HG03103 (cell line): ENCODE data around the gene PICK1.

Experiments
- ATAC-seq: cut with Tn5 transposase; IDR thresholded peaks from one replicate; pipeline ENCODE4 v1.9.1; 2021; ENCODE audit warnings: low read depth; ENCODE audit not compliant: unreplicated experiment

The PICK1 gene

DNA sequence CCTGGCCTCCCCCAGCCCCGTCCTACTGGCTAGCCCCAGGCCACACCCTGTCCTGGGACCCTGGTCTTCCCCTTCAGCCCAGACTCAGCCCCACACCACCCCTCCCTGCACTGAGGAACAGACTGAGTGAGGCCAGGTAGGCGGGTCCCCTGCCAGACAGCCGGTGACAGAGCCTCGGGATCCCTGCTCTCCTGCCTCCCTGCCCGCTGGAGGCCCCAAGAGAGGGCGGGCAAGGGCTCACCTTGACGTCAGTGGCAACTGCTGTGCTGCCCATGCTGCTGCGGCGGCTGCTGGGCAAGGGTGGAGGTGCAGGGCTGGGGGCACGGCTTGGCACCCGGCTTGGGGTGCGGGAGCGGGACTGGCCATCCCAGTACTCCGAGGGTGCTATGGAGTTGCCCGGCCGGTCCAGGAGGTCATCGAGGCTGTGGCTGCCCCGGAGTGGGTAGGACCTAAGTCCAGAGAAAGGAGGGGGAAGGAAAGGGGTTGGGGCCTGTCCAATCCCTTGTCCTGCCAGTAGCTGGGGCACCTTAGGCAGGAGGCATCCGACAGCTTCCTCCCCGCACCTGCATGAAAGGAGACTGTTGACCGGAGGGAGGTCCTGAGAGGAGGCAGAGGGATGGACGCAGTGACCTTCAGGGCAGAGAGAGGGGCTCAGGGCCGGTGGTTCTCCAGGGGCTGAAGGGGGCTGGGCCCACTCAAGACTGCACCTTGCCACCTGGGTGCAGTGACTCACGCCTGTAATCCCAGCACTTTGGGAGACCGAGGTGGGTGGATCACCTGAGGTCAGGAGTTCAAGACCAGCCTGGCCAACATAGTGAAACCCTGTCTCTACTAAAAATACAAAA is 29.0 kb downstream of the PICK1 start:
- ATAC-seq = no peak

DNA sequence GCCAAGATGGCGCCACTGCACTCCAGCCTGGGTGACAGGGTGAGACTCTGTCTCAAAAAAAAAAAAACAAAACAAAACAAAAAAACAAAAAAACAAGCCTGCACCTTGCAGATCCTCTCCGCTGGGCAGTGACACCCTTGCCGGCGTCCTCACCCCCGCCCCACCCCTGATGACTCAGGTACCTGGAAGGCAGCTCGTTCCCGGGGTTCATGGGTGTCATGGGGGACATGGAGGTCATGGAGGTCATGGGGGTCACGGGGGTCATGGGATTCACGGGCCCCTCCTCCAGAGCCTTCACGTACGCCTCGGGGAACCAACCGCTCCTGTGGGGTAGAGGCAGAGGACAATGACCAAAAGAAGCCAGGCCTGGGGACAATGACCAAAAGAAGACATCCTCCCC is 29.7 kb downstream of the PICK1 start:
- ATAC-seq = no peak

DNA sequence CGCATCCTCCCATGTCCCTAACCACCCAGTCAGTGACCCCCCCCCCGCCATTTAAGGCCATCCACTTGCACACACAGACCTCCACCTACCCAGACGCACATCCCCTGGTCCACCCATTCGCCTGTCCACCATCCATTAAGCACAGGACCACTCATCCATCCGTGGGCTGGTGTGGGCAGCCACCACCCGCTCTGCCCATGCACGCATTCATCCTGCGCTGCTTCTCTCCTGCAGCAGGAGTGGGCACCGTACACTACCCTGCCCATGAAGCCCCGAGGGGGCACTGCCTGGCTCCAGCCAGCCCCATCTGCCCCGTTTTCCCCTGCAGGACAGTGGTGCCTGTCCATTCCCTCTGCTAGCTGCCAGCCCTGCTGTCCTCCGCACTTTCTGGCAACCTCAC is 30.7 kb downstream of the PICK1 start:
- no peak for ATAC-seq

DNA sequence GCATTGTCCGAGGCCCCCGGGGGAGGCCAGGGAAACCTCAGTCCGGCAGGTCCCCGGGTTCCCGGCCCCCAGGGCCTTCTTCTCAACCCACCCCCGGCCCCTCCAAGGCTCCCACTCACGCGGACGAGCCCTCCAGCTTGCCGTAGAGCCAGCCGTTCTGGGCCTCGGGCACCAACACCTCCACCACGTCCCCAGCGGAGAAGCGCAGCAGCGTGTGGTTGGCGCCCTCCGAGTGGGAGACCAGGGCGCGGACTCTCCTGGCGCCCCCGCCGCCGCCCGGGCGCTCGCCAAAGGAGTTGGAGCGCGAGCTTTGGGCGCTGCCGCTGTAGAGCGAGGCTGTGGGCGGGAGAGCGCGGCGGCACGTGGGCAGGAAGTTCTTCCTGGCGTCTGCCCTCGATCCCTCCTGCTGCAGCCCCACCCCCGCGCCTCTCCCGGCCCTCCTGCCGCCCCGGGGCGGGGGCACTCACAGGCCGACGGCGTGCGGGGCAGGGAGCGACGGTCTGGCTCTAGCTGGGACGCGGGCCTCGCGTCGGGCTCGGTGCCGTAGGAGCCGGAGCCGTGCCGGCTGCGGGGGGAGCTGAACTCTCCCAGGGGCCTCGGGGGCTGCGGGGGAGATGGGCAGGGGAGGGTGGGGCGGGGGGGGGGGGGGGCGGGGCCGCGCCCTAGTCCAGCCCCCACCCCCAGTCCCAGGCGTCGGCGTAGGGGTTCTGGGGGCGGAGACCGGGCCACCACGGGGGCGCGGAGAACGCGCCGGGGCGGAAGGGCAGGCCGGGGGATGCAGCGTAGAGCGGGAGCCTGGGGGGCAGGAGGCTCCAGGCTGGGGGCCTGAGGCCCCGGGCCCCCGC is 31.6 kb downstream of the PICK1 start:
- no peak for ATAC-seq

DNA sequence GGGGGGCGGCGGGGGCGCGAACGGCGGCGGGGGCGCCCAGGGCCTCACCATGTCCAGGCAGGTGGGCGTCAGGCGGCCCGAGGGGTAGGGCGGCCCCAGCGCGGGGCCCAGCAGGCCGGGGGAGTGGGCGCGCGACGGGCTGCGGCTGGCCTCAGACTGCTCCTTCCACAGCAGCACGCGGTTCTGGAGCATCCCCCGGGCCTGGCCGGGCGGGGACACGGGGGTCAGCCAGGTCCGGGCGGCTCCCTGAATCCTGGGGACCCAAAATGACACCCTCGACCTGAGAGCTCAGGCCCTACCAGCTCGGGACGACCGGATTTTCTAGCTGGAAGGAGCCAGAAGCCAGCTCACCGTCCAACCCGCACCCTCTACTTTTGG is 32.3 kb downstream of the PICK1 start:
- ATAC-seq = no peak

DNA sequence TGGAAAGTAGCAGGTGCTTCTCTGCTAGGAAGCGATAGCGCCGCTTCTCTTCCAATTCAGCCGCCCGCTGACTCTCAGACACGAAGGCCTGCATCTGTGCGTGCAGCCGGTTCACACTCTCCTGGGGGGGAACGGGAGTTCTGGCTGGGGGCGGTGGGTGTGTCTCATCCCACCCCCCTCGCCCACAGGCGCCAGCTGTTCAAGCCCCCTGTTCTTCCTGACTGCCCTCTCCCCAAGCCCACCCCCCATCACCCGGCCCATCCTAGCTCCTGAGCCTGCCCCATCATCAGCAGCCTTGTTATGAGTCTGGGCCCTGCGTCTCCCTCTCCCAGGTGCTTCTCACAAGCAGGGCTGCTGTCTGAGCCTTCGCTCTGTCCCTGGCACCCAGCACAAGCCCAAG is 39.9 kb downstream of the PICK1 start:
- ATAC-seq = no peak

DNA sequence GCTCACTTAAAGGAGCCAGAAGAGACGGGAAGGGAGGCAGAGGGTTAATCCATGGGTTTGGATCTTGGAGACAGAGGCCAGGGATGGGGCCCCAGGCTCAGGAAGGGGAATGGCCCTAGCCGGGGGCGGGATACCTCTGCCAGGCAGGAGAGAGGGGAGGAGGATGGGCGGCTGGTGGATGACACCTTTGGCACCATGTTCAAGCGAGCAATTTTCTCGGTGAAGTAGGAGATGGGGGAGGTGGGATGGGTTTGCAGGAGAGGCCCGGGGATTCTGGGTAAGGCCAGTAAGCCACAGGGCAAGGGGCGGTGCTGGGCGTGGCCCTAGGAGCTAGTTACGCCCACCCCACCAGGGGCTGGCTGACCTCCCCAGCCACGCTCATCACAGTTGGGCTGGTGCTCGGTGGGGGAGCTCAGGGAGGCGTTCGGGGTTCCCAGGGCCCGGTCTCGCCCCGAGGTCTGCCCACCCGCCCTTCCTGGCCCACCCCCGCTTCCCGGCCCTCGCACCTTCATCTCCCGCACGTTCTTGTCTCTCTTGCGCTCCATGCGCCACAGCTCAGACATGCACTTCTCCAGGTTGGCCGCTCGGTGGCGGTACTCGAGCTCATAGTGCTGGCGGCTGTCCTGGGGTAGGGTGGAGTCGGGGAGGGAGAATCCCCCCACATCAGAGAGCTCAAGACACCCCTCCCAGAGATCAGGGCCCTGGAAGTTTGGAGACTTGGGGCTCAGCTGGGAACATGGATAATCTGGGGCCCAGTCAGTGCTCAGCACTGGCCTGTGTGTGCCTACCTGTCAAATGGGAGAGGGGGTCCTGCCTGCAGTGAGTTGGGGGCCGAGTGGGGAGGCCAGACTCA is 40.6 kb downstream of the PICK1 start:
- ATAC-seq = no peak

DNA sequence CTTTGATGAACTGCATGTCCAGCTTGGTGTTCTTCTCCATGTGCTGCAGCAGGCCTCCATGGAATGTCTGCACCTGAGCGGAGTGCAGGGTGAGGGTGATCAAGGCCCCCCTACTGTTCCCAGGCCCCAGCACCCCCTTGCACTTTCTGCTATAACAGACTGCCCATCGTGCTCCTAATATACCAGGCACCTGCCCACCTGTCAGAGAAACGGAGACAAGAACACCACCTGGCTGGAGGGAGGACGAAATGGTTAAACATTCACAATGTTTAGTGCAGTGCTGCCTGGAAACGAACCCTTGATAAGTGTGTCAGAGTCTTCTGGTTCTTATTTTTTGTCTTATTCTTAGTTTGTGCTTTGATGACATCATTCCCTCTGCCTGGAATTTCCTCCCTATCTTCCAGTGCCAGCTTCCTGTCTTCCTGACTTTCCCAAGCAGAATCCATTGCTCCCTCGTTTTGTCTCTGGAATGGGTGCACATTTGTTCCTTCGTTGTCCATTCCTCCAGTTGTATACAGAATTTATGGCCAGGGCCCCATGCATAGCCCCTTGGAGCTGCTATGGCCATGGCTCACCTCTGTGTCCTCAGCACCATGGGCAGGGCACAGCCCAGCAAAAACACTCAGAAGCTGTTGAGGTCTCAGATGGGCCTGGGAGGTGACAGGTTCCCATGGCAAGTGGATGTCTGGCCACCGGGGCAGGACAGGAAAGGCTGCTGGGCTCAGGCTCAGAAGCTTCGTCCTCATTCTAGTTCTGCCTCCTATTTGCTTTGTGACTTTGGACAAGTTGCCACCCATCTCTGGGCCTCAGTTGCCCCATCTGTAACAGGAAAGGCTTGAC is 41.4 kb downstream of the PICK1 start:
- ATAC-seq = no peak

DNA sequence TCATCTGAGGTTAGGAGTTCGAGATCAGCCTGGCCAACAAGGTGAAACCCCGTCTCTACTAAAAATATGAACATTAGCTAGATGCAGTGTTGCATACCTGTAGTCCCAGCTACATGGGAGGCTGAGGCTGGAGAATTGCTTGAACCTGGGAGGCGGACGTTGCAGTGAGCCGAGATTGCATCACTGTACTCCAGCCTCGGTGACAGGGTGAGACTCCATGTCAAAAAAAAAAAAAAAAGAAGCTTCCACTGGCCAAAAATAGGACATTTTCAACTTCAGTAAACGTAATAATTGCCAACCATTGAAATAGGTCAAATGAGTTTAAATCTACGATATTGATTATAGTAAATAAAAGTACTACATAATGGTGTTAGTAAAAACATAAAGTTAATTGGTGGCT is 46.4 kb downstream of the PICK1 start:
- ATAC-seq = no peak

DNA sequence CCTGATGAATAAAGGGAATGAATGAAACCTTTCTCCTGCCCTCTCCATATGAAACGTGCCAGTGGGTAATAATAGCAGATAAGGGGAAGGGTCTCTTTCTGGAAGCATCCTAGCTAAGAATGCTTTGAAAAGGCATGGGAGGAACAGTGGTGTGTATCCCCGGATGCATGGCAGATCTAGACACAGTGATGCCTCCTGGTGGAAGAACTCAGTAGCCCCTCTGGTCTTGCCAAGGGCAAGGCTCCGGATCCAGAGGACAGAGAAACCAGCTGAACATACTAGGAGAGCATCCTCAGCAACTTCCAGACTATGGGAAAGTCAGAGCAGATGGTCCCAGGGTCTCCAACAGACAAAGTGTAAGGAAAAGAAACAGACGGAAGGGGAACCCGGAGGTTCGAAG is 46.9 kb downstream of the PICK1 start:
- no peak for ATAC-seq

DNA sequence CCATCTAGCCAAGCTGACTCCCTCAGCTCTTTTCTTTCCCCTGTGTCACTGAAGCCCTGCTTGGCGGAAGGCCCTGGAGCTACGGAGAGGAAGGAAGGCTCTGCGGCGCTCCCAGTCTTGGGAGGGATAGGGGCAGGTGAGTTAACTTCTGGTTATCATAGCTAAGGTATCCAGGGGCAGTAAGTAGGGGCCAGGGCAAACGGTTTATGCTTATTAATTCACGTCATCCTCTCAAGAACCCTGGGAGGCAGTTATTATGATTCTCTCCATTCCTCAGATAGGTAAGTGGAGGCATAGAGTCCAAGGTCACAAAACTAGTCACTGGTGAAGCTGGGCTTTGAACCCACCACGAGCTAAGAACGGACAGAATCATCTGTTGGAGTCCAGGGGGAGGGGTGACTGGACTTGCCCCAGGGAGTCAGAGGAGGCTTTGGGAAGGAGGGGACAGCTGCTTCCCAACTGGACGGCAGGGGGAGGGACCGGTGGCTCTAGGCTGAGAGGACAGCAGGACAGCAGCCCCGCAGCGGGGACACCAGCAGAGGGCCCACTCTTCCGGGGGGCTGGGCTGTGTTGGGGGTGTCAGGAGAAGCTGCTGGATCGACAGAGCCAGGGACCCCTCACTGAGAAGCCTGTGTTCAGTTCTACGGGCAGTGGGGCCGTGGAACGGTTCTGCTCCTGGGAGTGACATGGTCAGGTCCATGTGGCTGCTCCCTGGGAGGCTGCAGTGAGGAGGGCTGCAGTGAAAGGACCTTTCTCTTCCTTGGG is 49.8 kb downstream of the PICK1 start:
- ATAC-seq = no peak

DNA sequence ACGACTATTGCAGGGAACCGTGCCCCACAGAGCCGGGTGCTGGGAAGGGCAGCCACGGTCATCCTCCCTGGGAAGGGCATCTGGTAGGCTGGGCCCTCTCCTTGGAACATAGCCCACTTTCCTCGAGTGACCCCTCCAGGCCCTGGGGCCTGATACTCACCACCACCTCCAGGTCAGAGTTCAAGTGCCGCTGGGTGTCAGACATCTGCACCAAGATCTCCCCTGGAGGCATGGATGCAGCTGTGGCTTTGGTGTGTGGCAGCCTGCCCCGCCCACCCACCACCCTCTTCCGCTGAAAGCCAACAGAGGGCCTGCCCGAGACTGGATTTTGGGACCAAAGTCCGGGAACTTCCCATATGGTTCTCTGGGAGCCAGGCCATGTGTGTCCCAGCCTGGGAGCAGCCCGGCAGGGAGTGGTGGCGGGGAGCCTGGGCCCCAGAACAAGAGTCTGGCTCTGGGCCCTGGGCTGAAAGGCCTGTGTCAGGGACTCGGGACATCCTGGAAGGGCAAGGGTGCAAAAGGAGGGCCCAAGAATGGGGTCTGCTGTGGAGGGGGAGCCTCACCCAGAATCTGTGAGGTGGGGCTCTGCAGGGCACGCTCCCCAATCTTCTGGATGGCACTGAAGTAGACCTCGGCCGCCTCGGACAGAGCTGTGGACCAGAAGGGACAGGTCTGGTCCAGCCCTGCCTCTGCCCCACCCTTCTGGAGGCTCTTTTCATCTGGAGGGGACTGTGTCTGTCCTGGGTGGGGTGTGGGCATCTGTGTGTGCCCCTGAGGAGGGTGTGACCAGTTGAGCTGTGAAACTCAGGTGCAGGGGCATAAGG is 50.7 kb downstream of the PICK1 start:
- no peak for ATAC-seq

DNA sequence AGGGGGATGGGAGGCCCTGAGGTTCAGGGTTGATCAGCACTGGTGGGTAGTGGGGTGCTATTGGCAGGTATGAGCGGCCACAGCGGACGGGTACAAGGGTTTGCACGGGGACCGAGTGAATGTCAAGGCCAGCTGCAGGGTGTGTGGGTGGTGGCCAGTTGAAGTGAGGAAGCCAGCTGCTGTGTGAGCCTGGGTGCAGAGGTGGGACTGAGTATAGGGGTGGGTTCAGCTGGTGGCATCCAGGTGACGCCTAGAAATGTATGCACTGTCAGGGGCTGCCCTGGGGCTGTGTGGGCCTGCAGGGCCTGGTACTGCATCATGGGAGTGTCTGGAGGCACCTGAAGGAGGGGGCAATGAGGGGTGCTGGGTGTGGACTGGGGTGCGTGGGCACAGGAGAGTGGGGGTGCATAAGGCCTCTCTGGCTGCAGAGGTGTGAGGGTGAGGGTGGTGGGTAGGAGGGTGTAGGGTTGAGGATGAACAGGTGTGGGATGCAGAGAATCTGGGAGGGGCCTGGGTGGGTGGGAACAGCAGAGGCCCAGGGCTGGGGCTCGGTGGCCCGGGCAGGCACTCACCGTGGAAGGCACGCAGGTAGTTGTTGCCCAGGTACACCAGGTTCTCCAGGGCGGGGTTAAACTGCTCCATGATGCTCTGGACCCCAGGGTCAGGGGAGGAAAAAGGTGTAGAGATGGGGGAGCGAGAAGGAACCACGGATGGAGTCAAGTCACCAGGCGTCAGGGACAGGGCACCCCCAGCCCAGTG is 51.5 kb downstream of the PICK1 start:
- no peak for ATAC-seq

DNA sequence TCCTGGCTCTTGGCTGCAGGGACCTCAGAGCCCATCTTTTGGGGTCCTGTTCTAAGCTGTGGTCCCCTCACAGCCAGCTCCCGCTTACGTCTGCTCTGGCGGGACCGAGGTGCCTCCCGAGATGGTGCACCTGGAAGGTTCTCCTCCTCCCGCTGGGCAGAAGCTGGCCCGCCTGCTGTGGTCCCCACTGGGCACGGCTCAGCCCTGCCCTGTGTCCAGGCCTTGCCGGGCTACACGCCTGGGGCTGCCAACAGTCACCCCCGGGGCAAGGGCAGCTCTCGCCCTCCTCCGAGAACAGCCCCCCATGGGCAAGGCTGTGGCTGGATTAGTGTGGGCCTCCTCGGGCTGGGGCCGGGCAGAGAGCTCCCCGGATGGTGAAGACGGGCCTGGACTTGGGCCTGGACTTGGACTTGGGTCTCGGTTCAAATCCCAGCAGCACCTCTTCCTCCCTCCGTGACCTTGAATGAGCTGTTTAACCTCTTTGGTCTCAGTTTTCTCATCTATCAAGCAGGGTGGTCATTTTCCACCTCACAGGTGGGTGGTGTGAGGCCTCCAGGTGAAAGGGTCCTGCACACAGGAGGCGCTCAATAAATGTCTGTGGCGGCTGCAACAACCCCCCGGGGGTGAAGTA is 52.3 kb downstream of the PICK1 start:
- no peak for ATAC-seq

DNA sequence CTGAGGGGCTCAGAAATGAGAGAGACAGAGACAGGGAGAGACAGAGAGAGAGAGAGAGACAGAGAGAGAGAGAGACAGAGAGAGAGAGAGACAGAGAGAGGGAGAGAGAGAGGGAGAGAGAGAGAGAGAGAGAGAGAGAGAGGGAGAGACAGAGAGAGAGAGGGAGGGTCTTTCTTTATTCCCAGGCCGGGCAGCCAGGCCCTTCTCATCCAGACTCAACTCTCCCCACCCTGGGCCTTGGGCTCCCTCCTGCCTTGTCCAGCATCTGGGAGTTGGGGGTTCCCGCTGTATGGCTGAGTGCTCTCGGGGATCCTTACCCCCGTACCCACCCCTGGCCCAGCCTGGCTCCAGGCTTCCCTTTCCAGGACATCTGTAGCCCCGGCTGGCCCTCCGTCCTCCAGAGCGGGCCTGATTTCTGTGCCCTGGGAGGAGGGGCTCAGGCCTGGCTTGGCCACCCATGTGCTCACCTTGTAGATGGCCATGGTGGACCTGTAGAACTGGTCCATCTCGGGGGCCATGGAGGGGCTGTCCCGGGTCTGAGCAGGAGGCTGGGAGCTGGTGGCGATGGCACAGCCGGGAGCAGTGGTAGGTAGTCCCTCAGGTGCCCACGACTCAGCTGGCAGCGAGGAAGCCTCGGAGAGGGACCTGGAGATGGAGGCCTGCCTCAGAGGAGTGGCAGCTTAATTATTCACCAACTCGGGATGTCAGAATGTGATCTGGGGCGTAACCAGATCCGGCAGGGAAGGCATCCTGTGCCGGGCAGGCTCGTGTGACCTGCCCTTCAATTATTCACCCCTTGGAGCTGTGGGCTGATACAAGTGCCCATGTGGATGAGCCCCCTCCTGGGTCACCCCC is 53.0 kb downstream of the PICK1 start, which contains the start of gene BAIAP2L2:
Gene BAIAP2L2, minus strand, starts transcription at position 677 of the 855 bp plus-strand sequence. Its CDS starts 159 bp downstream, at position 518.
- no peak for ATAC-seq
